22Rv1 (cell line): ENCODE results near the gene PCED1B.

Source experiments
- CTCF ChIP-seq: fragments of 450-650 bp; IDR thresholded peaks from 2 replicates; pipeline ENCODE4 v1.5.1; 2017; ENCODE audit warnings: mild to moderate bottlenecking
- ZFX ChIP-seq: fragments of 450-650 bp; IDR thresholded peaks from 2 replicates; pipeline ENCODE4 v1.6.1; 2017; ENCODE audit warnings: antibody characterized with exemption, borderline replicate concordance

- peak; percentile 84 for TF ChIP-seq CTCF
- TF ChIP-seq ZFX = no peak
Measured at GRCh38 chr12:47032644-47033043, 46.8 kb upstream of the PCED1B start.
